ENCODE results near the gene KNL1. TPM values are rescaled to one million over a fixed set of nuclear protein-coding genes. Genes with fewer than 3 reads are reported as not detected.

Gene KNL1
- total and polyA plus RNA-seq, 10 of the 15 experiments (the other 5 are each of a cell fraction or from before 2014, with no cell fraction given), result 10.9 to 55.5 (median 28.4) TPM

GRCh38 chr15:40593165-40593564, 884 bp upstream of the KNL1 start:
- Histone ChIP-seq H3K4me1 (ENCODE audit: control insufficient read depth, insufficient read depth, low read length) (peaks cover 9% of the 10 kb centered on the region; the same call in 1 of the 2 replicates), H3K36me3 (ENCODE audit: control insufficient read depth in 2 of 2, insufficient read depth in 2 of 2, low read length in 1 of 2) (no peaks in the 10 kb centered on the region), H2AFZ (ENCODE audit: control insufficient read depth, low read depth, low read length) (peak overlapping the region; percentile 66), H3K4me3 (no peak overlapping the region), H3K27me3 (replicated peaks in 1 of 2; ENCODE audit: control insufficient read depth in 2 of 2, insufficient read depth in 2 of 2, low read length in 1 of 2) (no peaks in the 10 kb centered on the region), H3K9me3 (replicated peaks; ENCODE audit: control insufficient read depth, insufficient read depth, low read length) (no peaks in the 10 kb centered on the region), H4K20me1 (ENCODE audit: control insufficient read depth, insufficient read depth) (no peaks in the 10 kb centered on the region), H3K27ac (ENCODE audit: control insufficient read depth, insufficient read depth) (no peak overlapping the region; the same call in 1 of the 2 replicates), H3K4me2 (ENCODE audit: control insufficient read depth, insufficient read depth) (peak overlapping the region; percentile 7; the same call in 1 of the 2 replicates), H3K9ac (ENCODE audit: control insufficient read depth, insufficient read depth, low read length) (no peak overlapping the region), H3K79me2 (ENCODE audit: control insufficient read depth, insufficient read depth, low read length) (peaks cover 37% of the 10 kb centered on the region)
- no TSS peak for BruUV-seq (replicated peaks)
- intact Hi-C loops (cut with micrococcal nuclease; ENCODE audit: unreplicated experiment) (loop anchor here (5.0 to 10.0 kb wide), 4 partner anchors 36 to 282 kb away; partner anchors contain the start of genes BAHD1, RHOV and RMDN3), in situ Hi-C loops (cut with MboI) (no loop called here)
- FAIRE-seq (no peak), DNase-seq (ENCODE audit: low read depth, low spot score) (no peak), ATAC-seq (peak; percentile 6; the same call in 1 of the 3 replicates)
- ChIA-PET SMC1A (ENCODE audit: uncharacterized antibody, unreplicated experiment) (interaction anchor here (0.6 to 1.4 kb wide), 11 partner anchors 11 to 234 kb away, joined by 3 to 6 read pairs (median 3); partner anchors contain the start of genes RAD51 and RPUSD2), POLR2A (interaction anchor here (1.0 to 1.4 kb wide), 4 partner anchors 28 to 279 kb away, joined by 3 to 7 read pairs (median 4); partner anchors contain the start of gene CCDC32), RAD21 (ENCODE audit: unreplicated experiment) (interaction anchor here (0.8 to 3.1 kb wide), 4 partner anchors 24 to 251 kb away, joined by 3 to 8 read pairs (median 4); partner anchors contain the start of genes RPUSD2 and SPINT1), CTCF (interaction anchor here (0.6 to 1.9 kb wide), 6 partner anchors 24 to 101 kb away, joined by 3 to 6 read pairs (median 4); partner anchors contain the start of genes CCDC32, RAD51 and RPUSD2)
- 30% methylated on average over 2 of the region's 2 CpGs for WGBS (ENCODE audit: insufficient coverage, insufficient replicate concordance, low lambda C conversion rate, missing lambda C conversion rate)
- TF ChIP-seq, protein P1, sequence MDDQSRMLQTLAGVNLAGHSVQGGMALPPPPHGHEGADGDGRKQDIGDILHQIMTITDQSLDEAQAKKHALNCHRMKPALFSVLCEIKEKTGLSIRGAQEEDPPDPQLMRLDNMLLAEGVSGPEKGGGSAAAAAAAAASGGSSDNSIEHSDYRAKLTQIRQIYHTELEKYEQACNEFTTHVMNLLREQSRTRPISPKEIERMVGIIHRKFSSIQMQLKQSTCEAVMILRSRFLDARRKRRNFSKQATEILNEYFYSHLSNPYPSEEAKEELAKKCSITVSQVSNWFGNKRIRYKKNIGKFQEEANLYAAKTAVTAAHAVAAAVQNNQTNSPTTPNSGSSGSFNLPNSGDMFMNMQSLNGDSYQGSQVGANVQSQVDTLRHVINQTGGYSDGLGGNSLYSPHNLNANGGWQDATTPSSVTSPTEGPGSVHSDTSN (IDR thresholded peaks at IDR 0.05; ENCODE audit: insufficient replicate concordance, low read depth, low read length), result no peak
- TF ChIP-seq WRNIP1 (IDR thresholded peaks at IDR 0.05; ENCODE audit: borderline replicate concordance, low read depth, low read length) (no peak), EP300 (IDR thresholded peaks at IDR 0.05; ENCODE audit: borderline replicate concordance in 1 of 2, control insufficient read depth in 1 of 2, low read depth in 2 of 2, low read length in 2 of 2) (0 out of 4 replicates have a peak, but pooled peaks of 1 of the 2 experiments have one; percentile 25), ATF7 (IDR thresholded peaks at IDR 0.05; ENCODE audit: low read depth) (peak; percentile 42), STAT1 (conservative IDR thresholded peaks at IDR 0.05) (no peak), ZNF622 (IDR thresholded peaks at IDR 0.05) (no peak), SIN3A (IDR thresholded peaks at IDR 0.05; ENCODE audit: low read depth, low read length) (no peak), EZH2 (IDR thresholded peaks at IDR 0.05; ENCODE audit: borderline replicate concordance, control insufficient read depth, low read depth, low read length) (no peak), GATAD2B (conservative IDR thresholded peaks at IDR 0.05; ENCODE audit: low read depth) (no peak), SMC3 (IDR thresholded peaks at IDR 0.05; ENCODE audit: borderline replicate concordance, low read length) (no peak), CEBPB (IDR thresholded peaks at IDR 0.05; ENCODE audit: borderline replicate concordance in 1 of 2, low read depth in 2 of 2, low read length in 2 of 2) (no peak), POLR2AphosphoS2 (IDR thresholded peaks at IDR 0.05; ENCODE audit: low read depth, low read length) (no peak)

Measured in GM12878 (cell line).